Naive B cell (primary cell): Measurements from ENCODE around the gene GLRA1. TPM values are rescaled to one million over a fixed set of nuclear protein-coding genes. Genes with fewer than 3 reads are reported as not detected.
A peak's percentile ranks its signal among the peaks of the same experiment; 100 is the strongest.

Source experiments
- ATAC-seq, 2 donors: fragments of 150-1000 bp; cut with Tn5 transposase; 2 replicates each; pipeline ENCODE4 v1.10.0; 2021; ENCODE audit warnings: low read depth in 2 of 2, mild to moderate bottlenecking in 2 of 2, moderate library complexity in 2 of 2
- DNase-seq: peaks from one replicate; pipeline ENCODE4 v3.0.0; 2022
- H3K27ac Mint-ChIP-seq, 6 donors: one replicate each; pipeline ENCODE4 v1.8.0; 2020 to 2022; ENCODE audit warnings: mild to moderate bottlenecking in 6 of 6, mixed read lengths in 6 of 6, moderate library complexity in 5 of 6, inconsistent platforms in 2 of 6
- H3K27me3 Mint-ChIP-seq, 3 donors: one replicate each; pipeline ENCODE4 v1.8.0; 2021 to 2022; ENCODE audit warnings: mixed read lengths in 3 of 3, mild to moderate bottlenecking in 1 of 3
- H3K36me3 Mint-ChIP-seq, 2 donors: one replicate each; pipeline ENCODE4 v1.8.0; 2020 to 2022; ENCODE audit warnings: mixed read lengths in 2 of 2, inconsistent platforms in 1 of 2, mild to moderate bottlenecking in 1 of 2
- H3K4me1 Mint-ChIP-seq, 3 donors: one replicate each; pipeline ENCODE4 v1.8.0; 2020 to 2022; ENCODE audit warnings: mixed read lengths in 3 of 3, inconsistent platforms in 1 of 3, mild to moderate bottlenecking in 1 of 3, moderate library complexity in 1 of 3
- H3K4me3 Mint-ChIP-seq, 8 donors: one replicate each; pipeline ENCODE4 v1.8.0; 2020 to 2022; ENCODE audit warnings: mild to moderate bottlenecking in 8 of 8, mixed read lengths in 8 of 8, moderate library complexity in 8 of 8, inconsistent platforms in 2 of 8
- H3K9me3 Mint-ChIP-seq, 7 donors: one replicate each; pipeline ENCODE4 v1.8.0; 2020 to 2022; ENCODE audit warnings: mixed read lengths in 7 of 7, mild to moderate bottlenecking in 5 of 7, inconsistent platforms in 2 of 7, moderate library complexity in 1 of 7
- polyA plus RNA-seq, 6 donors: library from polyadenylated mRNA; unstranded; fragments of 300-500 nt; fragmentation: Illumina TruSeq; gene quantifications; one replicate each; pipeline ENCODE4 v1.2.3, GENCODE V29; 2021; ENCODE audit warnings: low read depth in 6 of 6

Gene GLRA1
- polyA plus RNA-seq, 6 donors from 2014 or later: not detected

DNA sequence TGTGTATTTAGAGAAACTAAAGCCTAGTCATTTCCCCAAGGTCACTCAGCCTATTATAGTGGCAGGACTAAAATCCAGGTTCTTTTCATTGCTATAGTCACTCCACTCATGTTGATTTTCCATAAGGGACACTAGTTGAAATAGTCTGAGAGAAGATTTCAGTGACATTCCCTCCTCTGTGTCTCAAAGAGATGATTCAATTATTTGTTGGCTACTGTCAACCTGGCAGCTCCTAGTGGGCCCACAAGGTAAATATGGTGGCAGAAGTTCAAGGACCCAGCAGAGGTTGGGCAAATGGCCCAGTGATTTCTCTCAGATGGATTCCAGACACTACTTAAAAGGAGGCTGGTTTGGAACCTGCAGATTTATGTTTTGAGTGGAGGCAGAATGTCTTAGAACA, 104.8 kb downstream of the GLRA1 start:
- H3K4me1 Mint-ChIP-seq: no peaks in the 10 kb centered on the region
- no peaks in the 10 kb centered on the region for H3K9me3 Mint-ChIP-seq
- H3K36me3 Mint-ChIP-seq: no peaks in the 10 kb centered on the region
- H3K27me3 Mint-ChIP-seq: no peaks in the 10 kb centered on the region
- DNase-seq: no peak
- no peak overlapping the region for H3K27ac Mint-ChIP-seq
- H3K4me3 Mint-ChIP-seq: no peak overlapping the region
- ATAC-seq: no peak

DNA sequence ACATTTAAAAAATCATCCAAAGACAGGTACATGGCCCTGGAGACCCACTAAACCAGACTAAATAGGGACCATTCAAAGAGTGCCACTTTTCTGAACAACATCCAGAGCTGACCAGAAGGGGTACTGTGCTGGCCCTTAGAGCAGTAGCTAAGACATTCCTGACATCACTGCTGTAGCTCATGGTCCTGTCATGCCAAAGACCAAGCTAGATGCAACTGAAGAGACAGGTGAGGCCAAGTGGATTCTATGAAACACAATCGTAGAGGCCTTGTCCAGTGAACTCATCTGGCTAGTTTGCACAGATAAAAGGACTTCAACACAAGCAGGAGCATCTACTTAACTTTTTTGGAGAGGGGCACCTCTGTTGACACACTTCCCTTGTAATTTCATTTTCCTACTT, 109.6 kb downstream of the GLRA1 start:
- peaks cover 13% of the 10 kb centered on the region in 2 donors for H3K36me3 Mint-ChIP-seq
- ATAC-seq: no peak

DNA sequence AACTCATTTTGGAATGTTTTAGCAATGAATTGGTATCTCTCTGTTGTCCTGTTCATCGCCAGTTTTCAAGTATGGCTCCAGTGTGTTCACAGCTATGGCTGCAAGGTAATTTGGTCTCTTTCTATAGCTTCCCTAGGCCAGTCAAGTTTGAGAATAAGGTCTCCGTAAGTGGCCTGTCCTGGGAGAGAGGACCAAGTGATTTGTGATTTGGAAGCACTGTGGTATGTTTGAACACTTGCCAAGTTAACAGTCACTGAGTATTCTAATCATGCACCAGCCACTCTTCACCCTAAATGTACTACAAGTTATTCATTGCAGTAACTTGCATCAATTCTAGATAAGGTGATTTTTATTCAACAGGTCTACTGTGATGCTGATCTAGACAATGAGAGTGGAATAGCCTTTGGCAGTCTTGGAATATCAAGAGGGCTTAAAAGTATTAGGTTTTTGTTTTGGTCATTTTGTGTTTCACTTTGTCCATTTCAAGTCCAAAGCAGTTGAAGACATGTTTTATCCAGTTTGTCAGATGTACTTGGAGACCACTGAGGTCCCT, 111.8 kb downstream of the GLRA1 start:
- DNase-seq (no peak), ATAC-seq (no peak)
- Mint-ChIP-seq H3K4me1 (no peaks in the 10 kb centered on the region), H3K27me3 (no peaks in the 10 kb centered on the region), H3K9me3 (peaks cover 0 to 3% (median 0%) of the 10 kb centered on the region in 7 donors), H3K27ac (peak overlapping the region in 1 of 6 donors; percentile 30), H3K4me3 (no peak overlapping the region), H3K36me3 (peaks cover 14 to 19% of the 10 kb centered on the region in 2 donors)

More for the DNA sequence above, 109.6 kb downstream of the GLRA1 start:
- Mint-ChIP-seq H3K4me3 (no peak overlapping the region), H3K27ac (peak overlapping the region in 1 of 6 donors; percentile 39), H3K27me3 (no peaks in the 10 kb centered on the region), H3K4me1 (no peaks in the 10 kb centered on the region), H3K9me3 (peaks cover 0 to 3% (median 0%) of the 10 kb centered on the region in 7 donors)
- no peak for DNase-seq

- Mint-ChIP-seq H3K4me1 (no peaks in the 10 kb centered on the region), H3K36me3 (peaks cover 14 to 19% of the 10 kb centered on the region in 2 donors), H3K9me3 (peaks cover 0 to 3% (median 0%) of the 10 kb centered on the region in 7 donors), H3K27ac (peak overlapping the region in 1 of 6 donors; percentile 10), H3K4me3 (no peak overlapping the region), H3K27me3 (no peaks in the 10 kb centered on the region)
- DNase-seq: no peak
- no peak for ATAC-seq
Measured at GRCh38 chr5:151811593-151812321, 112.9 kb downstream of the GLRA1 start.

GRCh38 chr5:151810897-151811296, 113.8 kb downstream of the GLRA1 start:
- no peak for DNase-seq
- H3K4me1 Mint-ChIP-seq: no peaks in the 10 kb centered on the region
- H3K9me3 Mint-ChIP-seq: peaks cover 0 to 3% (median 0%) of the 10 kb centered on the region in 7 donors
- ATAC-seq: no peak
- peaks cover 14 to 19% of the 10 kb centered on the region in 2 donors for H3K36me3 Mint-ChIP-seq
- H3K27ac Mint-ChIP-seq: no peak overlapping the region
- H3K4me3 Mint-ChIP-seq: no peak overlapping the region
- no peaks in the 10 kb centered on the region for H3K27me3 Mint-ChIP-seq

DNA sequence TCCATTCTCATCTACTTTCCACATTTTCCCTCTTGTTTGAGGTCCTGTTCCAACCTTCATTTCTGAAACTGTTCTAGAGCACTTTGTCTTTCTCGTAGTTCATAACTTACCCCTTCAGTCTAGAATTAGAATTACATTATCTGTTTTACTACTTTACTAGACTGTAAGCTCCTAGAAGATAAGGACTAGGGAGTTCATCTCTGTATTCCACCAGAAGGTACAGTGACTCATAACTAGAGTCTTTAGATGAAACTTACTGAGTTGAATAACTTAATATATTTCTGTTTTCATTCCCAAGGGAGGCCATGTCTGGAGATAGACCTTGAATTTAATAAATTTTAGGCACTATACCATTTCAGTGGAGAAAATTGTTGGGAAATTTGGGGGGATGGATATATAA, 114.2 kb downstream of the GLRA1 start:
- Mint-ChIP-seq H3K27ac (peak overlapping the region in 3 of 6 donors; percentile 10 to 37 (median 16)), H3K4me1 (no peaks in the 10 kb centered on the region), H3K36me3 (peaks cover 14 to 19% of the 10 kb centered on the region in 2 donors), H3K9me3 (peaks cover 0 to 3% (median 0%) of the 10 kb centered on the region in 7 donors), H3K4me3 (no peak overlapping the region), H3K27me3 (no peaks in the 10 kb centered on the region)
- no peak for DNase-seq
- no peak for ATAC-seq

- DNase-seq: no peak
- H3K36me3 Mint-ChIP-seq: peaks cover 14 to 19% of the 10 kb centered on the region in 2 donors
- no peaks in the 10 kb centered on the region for H3K27me3 Mint-ChIP-seq
- H3K4me1 Mint-ChIP-seq: no peaks in the 10 kb centered on the region
- peaks cover 0 to 3% (median 0%) of the 10 kb centered on the region in 7 donors for H3K9me3 Mint-ChIP-seq
- no peak overlapping the region for H3K4me3 Mint-ChIP-seq
- ATAC-seq: no peak
- peak overlapping the region in 1 of 6 donors; percentile 43 for H3K27ac Mint-ChIP-seq
Measured at GRCh38 chr5:151808451-151809169, 116.0 kb downstream of the GLRA1 start.

DNA sequence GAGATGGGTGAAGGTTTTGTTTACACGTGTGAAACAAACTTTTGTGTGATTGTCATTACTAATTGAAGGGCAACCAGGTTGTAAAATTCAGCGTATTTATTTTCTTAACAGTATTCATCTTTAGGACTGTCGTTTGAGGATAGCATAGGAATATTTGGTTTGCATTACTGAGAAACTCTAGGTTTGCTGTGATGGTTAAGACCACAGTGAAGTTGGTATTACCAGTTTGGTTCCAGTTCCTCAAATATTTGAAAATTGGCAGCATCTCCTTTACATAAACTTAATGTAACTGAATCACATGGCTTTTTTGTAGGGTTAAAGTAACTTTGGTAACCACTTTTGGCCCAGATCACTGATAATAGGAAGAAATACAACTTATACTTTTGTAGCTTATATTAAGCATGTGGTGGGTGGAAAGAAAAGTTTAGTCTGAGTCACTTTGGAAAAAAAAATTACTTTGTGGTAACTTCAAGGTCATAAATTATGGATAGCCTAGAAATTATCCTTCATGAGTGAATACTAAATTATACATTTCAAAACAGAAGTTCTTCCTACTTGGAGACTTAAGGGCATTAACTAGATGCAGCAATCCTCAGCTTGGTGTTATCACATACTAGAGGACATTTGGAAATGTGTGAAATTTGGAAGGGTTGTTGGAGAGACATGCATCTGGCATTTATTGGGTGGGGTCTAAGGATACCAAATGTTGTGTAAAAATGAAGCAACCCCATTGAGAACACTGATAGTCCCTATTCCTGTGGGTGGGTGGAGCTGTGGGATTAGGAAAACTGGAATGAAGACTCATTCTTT, 119.0 kb downstream of the GLRA1 start:
- no peaks in the 10 kb centered on the region for H3K4me1 Mint-ChIP-seq
- no peak overlapping the region for H3K4me3 Mint-ChIP-seq
- H3K36me3 Mint-ChIP-seq: peaks cover 7 to 24% of the 10 kb centered on the region in 2 donors
- ATAC-seq: no peak
- H3K27me3 Mint-ChIP-seq: no peaks in the 10 kb centered on the region
- DNase-seq: no peak
- H3K9me3 Mint-ChIP-seq: no peaks in the 10 kb centered on the region
- H3K27ac Mint-ChIP-seq: peak overlapping the region in 2 of 6 donors; percentile 16 to 57

- Mint-ChIP-seq H3K4me3 (no peak overlapping the region), H3K27me3 (no peaks in the 10 kb centered on the region), H3K4me1 (peaks cover 0 to 13% (median 6%) of the 10 kb centered on the region in 3 donors), H3K36me3 (peaks cover 21 to 32% of the 10 kb centered on the region in 2 donors), H3K27ac (no peak overlapping the region), H3K9me3 (no peaks in the 10 kb centered on the region)
- no peak for ATAC-seq
- DNase-seq: no peak
Measured at GRCh38 chr5:151800532-151800931, 124.1 kb downstream of the GLRA1 start.

DNA sequence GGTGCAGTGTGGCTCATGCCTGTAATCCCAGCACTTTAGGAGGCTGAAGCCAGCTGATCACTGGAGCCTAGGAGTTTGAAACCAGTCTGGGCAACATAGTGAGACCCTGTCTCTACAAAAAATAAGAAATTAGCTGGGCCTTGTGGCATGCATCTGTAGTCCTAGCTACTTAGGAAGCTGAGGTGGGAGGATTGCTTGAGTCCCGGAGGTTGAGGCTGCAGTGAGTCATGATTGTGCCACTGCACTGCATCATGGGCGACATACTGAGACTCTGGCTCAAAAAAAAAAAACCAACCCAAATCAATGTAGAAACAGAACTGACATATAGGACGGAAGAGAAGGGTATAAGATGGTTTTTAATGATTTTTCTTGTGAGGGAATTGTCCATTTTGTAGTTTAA, 125.2 kb downstream of the GLRA1 start:
- H3K4me3 Mint-ChIP-seq: no peak overlapping the region
- H3K9me3 Mint-ChIP-seq: no peaks in the 10 kb centered on the region
- DNase-seq: no peak
- peaks cover 0 to 13% (median 8%) of the 10 kb centered on the region in 3 donors for H3K4me1 Mint-ChIP-seq
- no peaks in the 10 kb centered on the region for H3K27me3 Mint-ChIP-seq
- ATAC-seq: no peak
- peak overlapping the region in 2 of 6 donors; percentile 37 to 41 for H3K27ac Mint-ChIP-seq
- H3K36me3 Mint-ChIP-seq: peaks cover 21 to 37% of the 10 kb centered on the region in 2 donors

DNA sequence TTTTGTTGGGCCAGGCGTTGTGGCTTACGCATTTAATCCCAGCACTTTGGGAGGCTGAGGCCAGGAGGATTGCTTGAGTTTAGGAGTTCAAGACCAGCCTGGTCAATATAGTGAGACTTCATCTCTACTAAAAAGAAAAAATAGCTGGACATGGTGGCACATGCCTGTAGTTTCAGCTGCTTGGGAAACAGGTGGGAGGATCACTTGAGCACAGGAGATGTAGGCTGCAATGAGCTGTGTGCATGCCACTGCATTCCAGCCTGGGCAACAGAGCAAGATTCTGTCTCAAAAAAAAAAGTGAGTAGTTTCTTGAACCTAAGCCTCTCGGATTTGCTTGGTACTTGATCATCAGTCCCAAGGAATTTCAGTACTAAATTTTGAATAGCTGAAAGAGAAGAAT, 126.0 kb downstream of the GLRA1 start:
- ATAC-seq: no peak
- H3K36me3 Mint-ChIP-seq: peaks cover 21 to 40% of the 10 kb centered on the region in 2 donors
- H3K4me3 Mint-ChIP-seq: no peak overlapping the region
- H3K4me1 Mint-ChIP-seq: peaks cover 0 to 13% (median 11%) of the 10 kb centered on the region in 3 donors
- no peaks in the 10 kb centered on the region for H3K9me3 Mint-ChIP-seq
- no peaks in the 10 kb centered on the region for H3K27me3 Mint-ChIP-seq
- peak overlapping the region in 1 of 6 donors; percentile 66 for H3K27ac Mint-ChIP-seq
- DNase-seq: no peak

DNA sequence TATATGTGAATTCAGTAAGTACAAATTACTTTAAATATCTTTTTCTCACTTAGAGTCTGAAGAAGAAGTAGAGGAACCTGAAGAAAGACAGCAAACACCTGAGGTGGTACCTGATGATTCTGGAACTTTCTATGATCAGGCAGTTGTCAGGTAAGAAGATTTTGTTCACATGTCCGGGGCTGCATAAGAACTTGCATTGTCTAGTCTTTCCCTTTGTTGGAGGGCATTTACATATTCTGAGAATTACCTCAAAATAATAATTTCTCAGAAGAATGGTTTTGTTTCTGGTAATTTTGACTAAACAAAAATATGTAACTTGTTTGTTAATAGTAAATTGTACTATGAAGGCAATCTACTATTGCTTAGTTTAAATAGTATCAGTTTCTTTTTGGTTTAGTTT, 129.2 kb downstream of the GLRA1 start:
- DNase-seq (no peak), ATAC-seq (no peak)
- Mint-ChIP-seq H3K4me1 (peaks cover 0 to 13% (median 11%) of the 10 kb centered on the region in 3 donors), H3K9me3 (no peaks in the 10 kb centered on the region), H3K27ac (no peak overlapping the region), H3K4me3 (no peak overlapping the region), H3K36me3 (peaks cover 28 to 29% of the 10 kb centered on the region in 2 donors), H3K27me3 (no peaks in the 10 kb centered on the region)

- H3K4me1 Mint-ChIP-seq: peaks cover under 1 to 8% (median 6%) of the 10 kb centered on the region in 3 donors
- no peaks in the 10 kb centered on the region for H3K9me3 Mint-ChIP-seq
Measured at GRCh38 chr5:151793358-151793757, 131.3 kb downstream of the GLRA1 start.

More at GRCh38 chr5:151793358-151793757, 131.3 kb downstream of the GLRA1 start:
- ATAC-seq (no peak), DNase-seq (no peak)
- H3K36me3 Mint-ChIP-seq: peaks cover 17 to 31% of the 10 kb centered on the region in 2 donors
- no peaks in the 10 kb centered on the region for H3K27me3 Mint-ChIP-seq
- no peak overlapping the region for H3K4me3 Mint-ChIP-seq
- H3K27ac Mint-ChIP-seq: peak overlapping the region in 1 of 6 donors; percentile 56
